ENCODE data around the gene SHISA8.
A peak's percentile ranks its signal among the peaks of the same experiment; 100 is the strongest.

DNA sequence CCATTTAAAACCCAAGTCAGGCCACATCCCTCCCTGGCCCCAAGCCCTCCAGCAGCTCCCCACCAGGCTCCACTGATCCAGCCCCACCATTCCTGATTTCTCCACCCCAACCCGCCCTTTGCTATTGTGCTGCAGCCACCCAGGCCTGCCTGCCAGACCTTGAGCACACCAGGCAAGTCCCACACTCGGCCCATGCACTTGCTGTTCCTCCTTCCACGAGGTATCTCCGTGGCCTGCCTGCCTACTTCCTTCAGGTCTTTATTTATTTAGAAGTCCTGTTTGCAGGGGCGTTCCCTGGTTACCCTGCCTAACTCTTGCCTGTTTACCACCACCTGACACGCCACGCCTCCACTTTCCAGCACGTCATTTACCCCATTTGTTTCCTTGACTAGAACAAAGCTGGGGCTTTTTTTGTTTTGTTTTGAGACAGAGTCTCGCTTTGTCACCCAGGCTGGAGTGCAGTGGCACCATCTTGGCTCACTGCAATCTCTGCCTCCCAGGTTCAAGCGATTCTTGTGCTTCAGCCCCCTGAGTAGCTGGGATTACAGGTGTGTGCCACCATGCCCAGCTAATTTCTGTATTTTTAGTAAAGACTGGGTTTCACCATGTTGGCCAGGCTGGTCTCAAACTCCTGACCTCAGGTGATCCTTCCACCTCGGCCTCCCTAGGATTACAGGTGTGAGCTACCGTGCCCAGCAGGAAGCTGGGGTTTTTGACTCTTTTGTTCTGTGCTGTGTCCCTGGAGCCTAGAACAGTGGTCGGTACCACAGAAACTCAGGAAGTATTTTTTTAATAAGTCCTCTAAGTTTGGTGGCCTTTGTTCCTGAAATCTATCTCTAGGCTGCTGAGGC is 25.3 kb upstream of the SHISA8 start:
- TF ChIP-seq, protein P1, sequence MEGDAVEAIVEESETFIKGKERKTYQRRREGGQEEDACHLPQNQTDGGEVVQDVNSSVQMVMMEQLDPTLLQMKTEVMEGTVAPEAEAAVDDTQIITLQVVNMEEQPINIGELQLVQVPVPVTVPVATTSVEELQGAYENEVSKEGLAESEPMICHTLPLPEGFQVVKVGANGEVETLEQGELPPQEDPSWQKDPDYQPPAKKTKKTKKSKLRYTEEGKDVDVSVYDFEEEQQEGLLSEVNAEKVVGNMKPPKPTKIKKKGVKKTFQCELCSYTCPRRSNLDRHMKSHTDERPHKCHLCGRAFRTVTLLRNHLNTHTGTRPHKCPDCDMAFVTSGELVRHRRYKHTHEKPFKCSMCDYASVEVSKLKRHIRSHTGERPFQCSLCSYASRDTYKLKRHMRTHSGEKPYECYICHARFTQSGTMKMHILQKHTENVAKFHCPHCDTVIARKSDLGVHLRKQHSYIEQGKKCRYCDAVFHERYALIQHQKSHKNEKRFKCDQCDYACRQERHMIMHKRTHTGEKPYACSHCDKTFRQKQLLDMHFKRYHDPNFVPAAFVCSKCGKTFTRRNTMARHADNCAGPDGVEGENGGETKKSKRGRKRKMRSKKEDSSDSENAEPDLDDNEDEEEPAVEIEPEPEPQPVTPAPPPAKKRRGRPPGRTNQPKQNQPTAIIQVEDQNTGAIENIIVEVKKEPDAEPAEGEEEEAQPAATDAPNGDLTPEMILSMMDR (IDR thresholded peaks at IDR 0.05) = no peak
- TF ChIP-seq POLR2A (IDR thresholded peaks at IDR 0.05) = peak in 2 of 3 donors; percentile 23
